Ascending aorta (tissue), 2 donors: ENCODE data around the gene CAPN11. TPM values are rescaled to one million over a fixed set of nuclear protein-coding genes. Genes with fewer than 3 reads are reported as not detected.

Source experiments
- DNase-seq, 2 donors: peaks; one replicate each; pipeline ENCODE4 v3.0.0-alpha.2; 2019; ENCODE audit warnings: low spot score in 2 of 2
- H3K27ac ChIP-seq, 2 donors: fragments of 200-600 bp; sonication (generic); one replicate each; pipeline ENCODE4 v1.5.1; 2016 to 2017; ENCODE audit warnings: mild to moderate bottlenecking in 1 of 2
- H3K27me3 ChIP-seq: fragments of 200-600 bp; sonication (generic); one replicate; pipeline ENCODE4 v1.5.1; 2017
- H3K36me3 ChIP-seq, 2 donors: fragments of 200-600 bp; sonication (generic); one replicate each; pipeline ENCODE4 v1.5.1; 2016
- H3K4me1 ChIP-seq, 2 donors: fragments of 200-600 bp; sonication (generic); one replicate each; pipeline ENCODE4 v1.5.1; 2016 to 2017; ENCODE audit warnings: mild to moderate bottlenecking in 1 of 2
- H3K4me3 ChIP-seq, 2 donors: fragments of 200-600 bp; sonication (generic); one replicate each; pipeline ENCODE4 v1.5.1; 2016 to 2017; ENCODE audit warnings: mild to moderate bottlenecking in 1 of 2
- H3K9me3 ChIP-seq, 2 donors: fragments of 200-600 bp; sonication (generic); one replicate each; pipeline ENCODE4 v1.5.1; 2016
- CTCF ChIP-seq, 3 experiments: fragments of 200-600 bp in 2 of 3; fragments of 450-650 bp in 1 of 3; sonication (generic) in 2 of 3; IDR thresholded peaks; one replicate each; pipeline ENCODE4 v1.5.1; 2016 to 2019; ENCODE audit warnings: antibody characterized with exemption in 3 of 3, mild to moderate bottlenecking in 1 of 3, moderate library complexity in 1 of 3
- intact Hi-C: fragments of 100-400 bp; cut with DNase I; formaldehyde crosslinking; loops from one replicate; pipeline ENCODE4 v1.15.1; 2023
- total RNA-seq: library from RNA; depleted of rRNA; stranded (reverse); fragments of >200 nt; gene quantifications from one replicate; pipeline ENCODE4 v1.1.0, GENCODE V29; 2016

CAPN11 gene
- total RNA-seq, 1 donor from 2014 or later = 0.43 TPM

- intact Hi-C loops = no loop called here
- peaks cover 11 to 16% of the 10 kb centered on the region in 2 donors for H3K4me1 ChIP-seq
- DNase-seq = no peak
- TF ChIP-seq CTCF (IDR thresholded peaks at IDR 0.05) = peak in 1 of 3 experiments; percentile 6
- H3K27me3 ChIP-seq = no peaks in the 10 kb centered on the region
- no peak overlapping the region for H3K27ac ChIP-seq
- H3K9me3 ChIP-seq = no peaks in the 10 kb centered on the region
- no peak overlapping the region for H3K4me3 ChIP-seq
- peaks cover 36 to 50% of the 10 kb centered on the region in 2 donors for H3K36me3 ChIP-seq
Observed at GRCh38 chr6:44113414-44113813, 45.2 kb upstream of the CAPN11 start.

- Histone ChIP-seq H3K9me3 (no peaks in the 10 kb centered on the region), H3K27ac (peak overlapping the region; percentile 13 to 56)
Observed at GRCh38 chr6:44115866-44116265, 42.8 kb upstream of the CAPN11 start.

GRCh38 chr6:44116641-44117382, 41.8 kb upstream of the CAPN11 start:
- H3K27ac ChIP-seq = peak overlapping the region; percentile 54 to 56
- peaks cover 14 to 32% of the 10 kb centered on the region in 2 donors for H3K4me1 ChIP-seq
- DNase-seq = no peak
- intact Hi-C loops = no loop called here
- H3K27me3 ChIP-seq = no peaks in the 10 kb centered on the region
- H3K4me3 ChIP-seq = peak overlapping the region in 1 of 2 donors; percentile 9
- peaks cover 26 to 28% of the 10 kb centered on the region in 2 donors for H3K36me3 ChIP-seq
- no peaks in the 10 kb centered on the region for H3K9me3 ChIP-seq
- TF ChIP-seq CTCF (IDR thresholded peaks at IDR 0.05) = no peak

More at GRCh38 chr6:44115866-44116265, 42.8 kb upstream of the CAPN11 start:
- no peak for DNase-seq
- intact Hi-C loops = no loop called here
- Histone ChIP-seq H3K4me3 (no peak overlapping the region), H3K36me3 (peaks cover 35 to 36% of the 10 kb centered on the region in 2 donors), H3K27me3 (no peaks in the 10 kb centered on the region), H3K4me1 (peaks cover 12 to 22% of the 10 kb centered on the region in 2 donors)
- TF ChIP-seq CTCF (IDR thresholded peaks at IDR 0.05) = no peak

GRCh38 chr6:44117397-44118128, 41.1 kb upstream of the CAPN11 start:
- no peak for TF ChIP-seq CTCF (IDR thresholded peaks at IDR 0.05)
- Histone ChIP-seq H3K4me1 (peaks cover 14 to 36% of the 10 kb centered on the region in 2 donors), H3K36me3 (peaks cover 19 to 21% of the 10 kb centered on the region in 2 donors), H3K4me3 (no peak overlapping the region), H3K9me3 (no peaks in the 10 kb centered on the region), H3K27me3 (no peaks in the 10 kb centered on the region), H3K27ac (peak overlapping the region; percentile 54 to 56)
- DNase-seq = no peak
- intact Hi-C loops = no loop called here

GRCh38 chr6:44119704-44120262, 38.8 kb upstream of the CAPN11 start:
- intact Hi-C loops = no loop called here
- Histone ChIP-seq H3K9me3 (no peaks in the 10 kb centered on the region), H3K27ac (peak overlapping the region in 1 of 2 donors; percentile 52), H3K36me3 (no peaks in the 10 kb centered on the region), H3K27me3 (no peaks in the 10 kb centered on the region), H3K4me1 (peaks cover 14 to 43% of the 10 kb centered on the region in 2 donors), H3K4me3 (no peak overlapping the region)
- no peak for TF ChIP-seq CTCF (IDR thresholded peaks at IDR 0.05)
- no peak for DNase-seq
